Uterus (tissue), 4 donors: ENCODE results near the gene NISCH. TPM values are rescaled to one million over a fixed set of nuclear protein-coding genes. Genes with fewer than 3 reads are reported as not detected.

Experiments
- DNase-seq, 2 donors: peaks; one replicate each; pipeline ENCODE4 v3.0.0-alpha.2; 2019 to 2020
- H3K27ac ChIP-seq, 2 donors: fragments of 200-600 bp; sonication (generic); 1 replicate in 1 of 2; 2 replicates in 1 of 2; pipeline ENCODE4 v1.5.1; 2016 to 2018
- H3K27me3 ChIP-seq, 2 donors: fragments of 200-600 bp; sonication (generic); one replicate each; pipeline ENCODE4 v1.5.1; 2018 to 2019; ENCODE audit warnings: control low read depth in 1 of 2
- H3K36me3 ChIP-seq, 2 donors: fragments of 200-600 bp; sonication (generic); one replicate each; pipeline ENCODE4 v1.5.1; 2019; ENCODE audit warnings: control low read depth in 1 of 2
- H3K4me1 ChIP-seq, 2 donors: fragments of 200-600 bp; sonication (generic); one replicate each; pipeline ENCODE4 v1.5.1; 2018 to 2019; ENCODE audit warnings: control low read depth in 1 of 2
- H3K4me3 ChIP-seq, 2 donors: fragments of 200-600 bp; sonication (generic); 1 replicate in 1 of 2; 2 replicates in 1 of 2; pipeline ENCODE4 v1.5.1; 2018 to 2019; ENCODE audit warnings: mild to moderate bottlenecking in 1 of 2
- H3K9me3 ChIP-seq, 2 donors: fragments of 200-600 bp; sonication (generic); one replicate each; pipeline ENCODE4 v1.5.1; 2019; ENCODE audit warnings: control low read depth in 1 of 2
- POLR2A ChIP-seq, 2 donors: fragments of 450-650 bp; IDR thresholded peaks; one replicate each; pipeline ENCODE4 v1.6.1; 2016; ENCODE audit warnings: antibody characterized with exemption in 2 of 2, mild to moderate bottlenecking in 1 of 2, moderate library complexity in 1 of 2
- intact Hi-C: fragments of 100-400 bp; cut with DNase I; formaldehyde crosslinking; loops from one replicate; pipeline ENCODE4 v1.15.1; 2023; ENCODE audit warnings: low total_unique reads
- total RNA-seq, 4 donors: library from RNA; depleted of rRNA in 3 of 4; stranded (reverse); fragments of >200 nt in 3 of 4; gene quantifications; one replicate each; pipeline versions ENCODE4 v1.1.0 to v1.2.4, GENCODE V29; 2014 to 2023
- TF ChIP-seq, protein P1 (sequence below), 4 experiments: fragments of 200-600 bp in 2 of 4; fragments of 450-650 bp in 2 of 4; sonication (generic) in 2 of 4; IDR thresholded peaks; one replicate each; pipeline ENCODE4 v1.5.1; 2016 to 2019; ENCODE audit warnings: antibody characterized with exemption in 4 of 4, mild to moderate bottlenecking in 2 of 4, moderate library complexity in 1 of 4
- donor health status: DM: yes; HTN: yes; CAD: no.

NISCH gene
- total RNA-seq, 4 donors from 2014 or later, result 50.0 to 157 (median 114) TPM

- Histone ChIP-seq H3K36me3 (no peaks in the 10 kb centered on the region), H3K9me3 (no peaks in the 10 kb centered on the region), H3K27me3 (no peaks in the 10 kb centered on the region), H3K27ac (peak overlapping the region; percentile 39 to 43), H3K4me3 (no peak overlapping the region), H3K4me1 (no peaks in the 10 kb centered on the region)
- intact Hi-C loops, result no loop called here
- TF ChIP-seq, protein P1, sequence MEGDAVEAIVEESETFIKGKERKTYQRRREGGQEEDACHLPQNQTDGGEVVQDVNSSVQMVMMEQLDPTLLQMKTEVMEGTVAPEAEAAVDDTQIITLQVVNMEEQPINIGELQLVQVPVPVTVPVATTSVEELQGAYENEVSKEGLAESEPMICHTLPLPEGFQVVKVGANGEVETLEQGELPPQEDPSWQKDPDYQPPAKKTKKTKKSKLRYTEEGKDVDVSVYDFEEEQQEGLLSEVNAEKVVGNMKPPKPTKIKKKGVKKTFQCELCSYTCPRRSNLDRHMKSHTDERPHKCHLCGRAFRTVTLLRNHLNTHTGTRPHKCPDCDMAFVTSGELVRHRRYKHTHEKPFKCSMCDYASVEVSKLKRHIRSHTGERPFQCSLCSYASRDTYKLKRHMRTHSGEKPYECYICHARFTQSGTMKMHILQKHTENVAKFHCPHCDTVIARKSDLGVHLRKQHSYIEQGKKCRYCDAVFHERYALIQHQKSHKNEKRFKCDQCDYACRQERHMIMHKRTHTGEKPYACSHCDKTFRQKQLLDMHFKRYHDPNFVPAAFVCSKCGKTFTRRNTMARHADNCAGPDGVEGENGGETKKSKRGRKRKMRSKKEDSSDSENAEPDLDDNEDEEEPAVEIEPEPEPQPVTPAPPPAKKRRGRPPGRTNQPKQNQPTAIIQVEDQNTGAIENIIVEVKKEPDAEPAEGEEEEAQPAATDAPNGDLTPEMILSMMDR (IDR thresholded peaks at IDR 0.05), result no peak
- no peak for TF ChIP-seq POLR2A (IDR thresholded peaks at IDR 0.05)
- peak in 1 of 2 donors; percentile 44 for DNase-seq
Measured at GRCh38 chr3:52490939-52491526, 35.6 kb downstream of the NISCH start.

DNA sequence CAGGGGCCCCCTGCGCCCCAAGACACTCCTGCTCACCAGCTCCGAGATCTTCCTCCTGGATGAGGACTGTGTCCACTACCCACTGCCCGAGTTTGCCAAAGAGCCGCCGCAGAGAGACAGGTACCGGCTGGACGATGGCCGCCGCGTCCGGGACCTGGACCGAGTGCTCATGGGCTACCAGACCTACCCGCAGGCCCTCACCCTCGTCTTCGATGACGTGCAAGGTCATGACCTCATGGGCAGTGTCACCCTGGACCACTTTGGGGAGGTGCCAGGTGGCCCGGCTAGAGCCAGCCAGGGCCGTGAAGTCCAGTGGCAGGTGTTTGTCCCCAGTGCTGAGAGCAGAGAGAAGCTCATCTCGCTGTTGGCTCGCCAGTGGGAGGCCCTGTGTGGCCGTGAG, 36.7 kb downstream of the NISCH start:
- intact Hi-C loops, result no loop called here
- H3K4me1 ChIP-seq, result no peaks in the 10 kb centered on the region
- H3K4me3 ChIP-seq, result no peak overlapping the region
- DNase-seq, result no peak
- no peaks in the 10 kb centered on the region for H3K36me3 ChIP-seq
- H3K9me3 ChIP-seq, result no peaks in the 10 kb centered on the region
- no peaks in the 10 kb centered on the region for H3K27me3 ChIP-seq
- TF ChIP-seq POLR2A (IDR thresholded peaks at IDR 0.05), result no peak
- TF ChIP-seq, protein P1 (IDR thresholded peaks at IDR 0.05), result no peak
- H3K27ac ChIP-seq, result no peak overlapping the region

DNA sequence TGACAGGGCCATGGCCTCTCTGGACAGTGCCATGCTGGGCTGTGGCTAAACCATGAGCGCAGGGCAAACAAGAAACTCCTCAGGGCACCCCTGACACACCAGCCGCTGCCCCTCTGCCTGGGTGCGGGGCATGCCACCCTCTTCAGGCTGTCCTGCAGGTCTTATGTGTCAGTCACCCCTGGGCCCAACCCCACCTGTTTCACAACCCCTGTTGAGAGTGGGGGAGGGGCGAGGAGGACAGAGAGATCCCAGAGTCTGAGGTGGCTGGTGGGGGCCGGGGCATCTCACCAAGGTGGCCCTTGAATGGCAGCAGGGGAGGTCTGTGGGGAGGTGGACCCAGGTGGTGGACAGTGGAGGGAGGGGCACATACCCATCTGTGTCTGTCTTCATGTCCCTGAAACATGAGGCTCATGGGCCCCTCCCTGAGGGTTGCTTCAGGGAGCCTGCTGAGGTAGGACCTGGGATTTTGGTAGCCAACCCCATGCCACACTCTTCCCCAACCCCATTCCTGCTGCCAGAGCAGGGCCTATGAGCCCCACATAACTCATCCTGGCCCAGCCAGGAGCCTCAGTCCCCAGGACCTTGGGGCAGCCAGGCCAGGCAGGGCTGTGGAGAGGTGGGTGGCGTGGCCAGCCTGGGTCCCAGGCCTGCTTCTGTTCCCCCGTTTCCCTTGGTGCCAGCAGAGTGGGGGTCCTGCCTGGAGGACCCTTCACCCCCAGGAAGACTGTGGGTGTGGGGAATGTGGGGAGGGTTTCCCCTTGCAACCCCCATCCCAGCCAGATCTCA, 38.0 kb downstream of the NISCH start:
- H3K36me3 ChIP-seq, result no peaks in the 10 kb centered on the region
- H3K4me3 ChIP-seq, result no peak overlapping the region
- H3K4me1 ChIP-seq, result no peaks in the 10 kb centered on the region
- no peak overlapping the region for H3K27ac ChIP-seq
- no peaks in the 10 kb centered on the region for H3K27me3 ChIP-seq
- intact Hi-C loops, result no loop called here
- TF ChIP-seq POLR2A (IDR thresholded peaks at IDR 0.05), result no peak
- DNase-seq, result peak in 1 of 2 donors; percentile 45
- no peaks in the 10 kb centered on the region for H3K9me3 ChIP-seq

DNA sequence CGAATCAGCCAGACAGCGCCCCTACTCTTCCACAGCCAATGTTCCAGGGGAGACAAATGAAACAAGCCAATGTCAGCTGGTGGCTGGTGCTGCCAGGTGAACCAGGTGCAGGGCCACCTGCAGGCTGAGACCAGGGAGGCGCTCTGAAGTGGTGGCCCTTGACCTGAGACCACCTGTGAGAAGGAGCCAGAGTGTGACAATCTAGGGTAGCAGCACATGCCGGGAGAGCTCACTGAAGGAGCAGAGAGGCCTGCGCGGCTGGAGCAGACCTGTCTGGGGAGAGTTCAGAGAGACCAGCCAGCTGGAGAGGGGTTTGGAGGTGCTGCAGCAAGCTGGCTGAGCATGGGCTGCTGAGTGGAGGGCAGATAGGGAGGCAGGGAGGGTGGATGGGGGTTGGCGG, 39.0 kb downstream of the NISCH start:
- H3K27me3 ChIP-seq, result no peaks in the 10 kb centered on the region
- TF ChIP-seq, protein P1 (IDR thresholded peaks at IDR 0.05), result no peak
- no peak for TF ChIP-seq POLR2A (IDR thresholded peaks at IDR 0.05)
- H3K27ac ChIP-seq, result peak overlapping the region in 1 of 2 donors; percentile 61
- no peak overlapping the region for H3K4me3 ChIP-seq
- no peaks in the 10 kb centered on the region for H3K36me3 ChIP-seq
- intact Hi-C loops, result no loop called here
- H3K4me1 ChIP-seq, result no peaks in the 10 kb centered on the region
- no peaks in the 10 kb centered on the region for H3K9me3 ChIP-seq
- DNase-seq, result no peak

DNA sequence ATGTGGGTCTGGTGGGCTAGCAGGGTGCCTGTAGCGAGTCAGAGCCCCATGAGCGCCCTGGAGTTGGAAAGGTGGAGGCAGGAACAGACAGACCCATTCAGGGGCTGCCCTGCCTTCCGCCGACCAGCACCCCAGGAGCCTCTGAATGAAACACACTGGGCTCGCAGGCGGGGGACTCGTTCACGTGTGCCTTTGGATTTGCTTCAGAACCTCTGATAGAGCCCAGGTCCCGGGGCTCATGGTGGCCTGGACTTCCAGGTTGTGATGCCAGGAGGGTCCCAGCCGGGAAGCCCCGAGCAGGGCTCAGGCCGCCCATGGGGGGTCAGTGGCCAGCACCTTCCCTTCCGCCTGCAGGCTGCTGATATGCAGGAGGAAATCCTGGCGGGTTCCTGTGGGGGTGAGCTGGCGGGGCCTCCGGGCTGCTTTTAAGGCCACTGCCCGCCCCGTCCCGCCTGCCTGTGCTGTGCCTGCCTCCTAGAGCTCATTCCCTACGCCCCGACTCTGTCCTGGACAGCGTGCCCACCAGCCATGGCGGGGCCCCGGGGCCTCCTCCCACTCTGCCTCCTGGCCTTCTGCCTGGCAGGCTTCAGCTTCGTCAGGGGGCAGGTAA, 39.6 kb downstream of the NISCH start, which contains the start of gene STAB1:
Gene STAB1, plus strand, starts transcription at position 453 of the 610 bp plus-strand sequence. Its CDS starts 76 bp downstream, at position 529.
- Histone ChIP-seq H3K27me3 (no peaks in the 10 kb centered on the region), H3K36me3 (no peaks in the 10 kb centered on the region), H3K27ac (peak within 1 kb of the TSS; percentile 29 to 61), H3K9me3 (no peaks in the 10 kb centered on the region), H3K4me1 (no peaks in the 10 kb centered on the region), H3K4me3 (peak within 1 kb of the TSS in 1 of 2 donors; percentile 1)
- TF ChIP-seq, protein P1 (IDR thresholded peaks at IDR 0.05), result no peak
- TF ChIP-seq POLR2A (IDR thresholded peaks at IDR 0.05), result no peak
- intact Hi-C loops, result no loop called here
- DNase-seq, result peak; percentile 44 to 68
